SK-N-MC (cell line): ENCODE data around the gene CTDSPL2.

Experiments
- EZH2 ChIP-seq: fragments of 200-600 bp; sonication (generic); IDR thresholded peaks from one replicate; pipeline ENCODE4 v1.6.1; 2017; ENCODE audit warnings: antibody characterized with exemption
- FOXP2 ChIP-seq: optimal IDR thresholded peaks from 2 replicates; pipeline ENCODE3; 2011; ENCODE audit warnings: mild to moderate bottlenecking, moderate library complexity; ENCODE audit not compliant: insufficient read depth; ENCODE audit errors: extremely low read length, control extremely low read depth
- POLR2AphosphoS5 ChIP-seq: IDR thresholded peaks from 2 replicates; pipeline ENCODE4 v1.6.1; 2012; ENCODE audit warnings: mild to moderate bottlenecking, low read depth, low read length, borderline replicate concordance

GRCh38 chr15:44490622-44491021 is 63.2 kb downstream of the CTDSPL2 start:
- TF ChIP-seq FOXP2 (no peak), POLR2AphosphoS5 (no peak), EZH2 (no peak)
